ENCODE data around the gene PDE6C. TPM values are rescaled to one million over a fixed set of nuclear protein-coding genes. Genes with fewer than 3 reads are reported as not detected.

Gene PDE6C
- total and polyA plus RNA-seq, 2 of the 8 experiments (the other 6 are each of a cell fraction or from before 2014, with no cell fraction given) = not detected

DNA sequence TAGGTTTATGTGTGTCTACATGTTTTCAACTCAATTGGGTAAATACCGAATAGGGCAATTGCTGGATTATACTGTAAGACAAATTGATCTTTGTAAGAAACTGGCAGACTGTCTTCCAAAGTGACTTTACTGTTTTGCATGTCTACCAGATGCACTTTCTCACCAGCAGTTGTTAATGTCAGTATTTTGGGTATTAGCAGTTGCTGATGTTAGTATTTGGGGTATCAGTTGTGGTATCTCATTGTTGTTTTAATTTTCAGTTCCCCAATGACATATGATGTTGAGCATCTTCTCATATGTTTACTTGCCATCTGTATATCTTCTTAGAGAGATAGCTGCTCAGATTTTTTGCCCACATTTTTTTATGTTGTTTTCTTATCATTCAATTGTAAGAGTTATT, 10.6 kb downstream of the PDE6C start (continued):
- TF ChIP-seq, protein P1, sequence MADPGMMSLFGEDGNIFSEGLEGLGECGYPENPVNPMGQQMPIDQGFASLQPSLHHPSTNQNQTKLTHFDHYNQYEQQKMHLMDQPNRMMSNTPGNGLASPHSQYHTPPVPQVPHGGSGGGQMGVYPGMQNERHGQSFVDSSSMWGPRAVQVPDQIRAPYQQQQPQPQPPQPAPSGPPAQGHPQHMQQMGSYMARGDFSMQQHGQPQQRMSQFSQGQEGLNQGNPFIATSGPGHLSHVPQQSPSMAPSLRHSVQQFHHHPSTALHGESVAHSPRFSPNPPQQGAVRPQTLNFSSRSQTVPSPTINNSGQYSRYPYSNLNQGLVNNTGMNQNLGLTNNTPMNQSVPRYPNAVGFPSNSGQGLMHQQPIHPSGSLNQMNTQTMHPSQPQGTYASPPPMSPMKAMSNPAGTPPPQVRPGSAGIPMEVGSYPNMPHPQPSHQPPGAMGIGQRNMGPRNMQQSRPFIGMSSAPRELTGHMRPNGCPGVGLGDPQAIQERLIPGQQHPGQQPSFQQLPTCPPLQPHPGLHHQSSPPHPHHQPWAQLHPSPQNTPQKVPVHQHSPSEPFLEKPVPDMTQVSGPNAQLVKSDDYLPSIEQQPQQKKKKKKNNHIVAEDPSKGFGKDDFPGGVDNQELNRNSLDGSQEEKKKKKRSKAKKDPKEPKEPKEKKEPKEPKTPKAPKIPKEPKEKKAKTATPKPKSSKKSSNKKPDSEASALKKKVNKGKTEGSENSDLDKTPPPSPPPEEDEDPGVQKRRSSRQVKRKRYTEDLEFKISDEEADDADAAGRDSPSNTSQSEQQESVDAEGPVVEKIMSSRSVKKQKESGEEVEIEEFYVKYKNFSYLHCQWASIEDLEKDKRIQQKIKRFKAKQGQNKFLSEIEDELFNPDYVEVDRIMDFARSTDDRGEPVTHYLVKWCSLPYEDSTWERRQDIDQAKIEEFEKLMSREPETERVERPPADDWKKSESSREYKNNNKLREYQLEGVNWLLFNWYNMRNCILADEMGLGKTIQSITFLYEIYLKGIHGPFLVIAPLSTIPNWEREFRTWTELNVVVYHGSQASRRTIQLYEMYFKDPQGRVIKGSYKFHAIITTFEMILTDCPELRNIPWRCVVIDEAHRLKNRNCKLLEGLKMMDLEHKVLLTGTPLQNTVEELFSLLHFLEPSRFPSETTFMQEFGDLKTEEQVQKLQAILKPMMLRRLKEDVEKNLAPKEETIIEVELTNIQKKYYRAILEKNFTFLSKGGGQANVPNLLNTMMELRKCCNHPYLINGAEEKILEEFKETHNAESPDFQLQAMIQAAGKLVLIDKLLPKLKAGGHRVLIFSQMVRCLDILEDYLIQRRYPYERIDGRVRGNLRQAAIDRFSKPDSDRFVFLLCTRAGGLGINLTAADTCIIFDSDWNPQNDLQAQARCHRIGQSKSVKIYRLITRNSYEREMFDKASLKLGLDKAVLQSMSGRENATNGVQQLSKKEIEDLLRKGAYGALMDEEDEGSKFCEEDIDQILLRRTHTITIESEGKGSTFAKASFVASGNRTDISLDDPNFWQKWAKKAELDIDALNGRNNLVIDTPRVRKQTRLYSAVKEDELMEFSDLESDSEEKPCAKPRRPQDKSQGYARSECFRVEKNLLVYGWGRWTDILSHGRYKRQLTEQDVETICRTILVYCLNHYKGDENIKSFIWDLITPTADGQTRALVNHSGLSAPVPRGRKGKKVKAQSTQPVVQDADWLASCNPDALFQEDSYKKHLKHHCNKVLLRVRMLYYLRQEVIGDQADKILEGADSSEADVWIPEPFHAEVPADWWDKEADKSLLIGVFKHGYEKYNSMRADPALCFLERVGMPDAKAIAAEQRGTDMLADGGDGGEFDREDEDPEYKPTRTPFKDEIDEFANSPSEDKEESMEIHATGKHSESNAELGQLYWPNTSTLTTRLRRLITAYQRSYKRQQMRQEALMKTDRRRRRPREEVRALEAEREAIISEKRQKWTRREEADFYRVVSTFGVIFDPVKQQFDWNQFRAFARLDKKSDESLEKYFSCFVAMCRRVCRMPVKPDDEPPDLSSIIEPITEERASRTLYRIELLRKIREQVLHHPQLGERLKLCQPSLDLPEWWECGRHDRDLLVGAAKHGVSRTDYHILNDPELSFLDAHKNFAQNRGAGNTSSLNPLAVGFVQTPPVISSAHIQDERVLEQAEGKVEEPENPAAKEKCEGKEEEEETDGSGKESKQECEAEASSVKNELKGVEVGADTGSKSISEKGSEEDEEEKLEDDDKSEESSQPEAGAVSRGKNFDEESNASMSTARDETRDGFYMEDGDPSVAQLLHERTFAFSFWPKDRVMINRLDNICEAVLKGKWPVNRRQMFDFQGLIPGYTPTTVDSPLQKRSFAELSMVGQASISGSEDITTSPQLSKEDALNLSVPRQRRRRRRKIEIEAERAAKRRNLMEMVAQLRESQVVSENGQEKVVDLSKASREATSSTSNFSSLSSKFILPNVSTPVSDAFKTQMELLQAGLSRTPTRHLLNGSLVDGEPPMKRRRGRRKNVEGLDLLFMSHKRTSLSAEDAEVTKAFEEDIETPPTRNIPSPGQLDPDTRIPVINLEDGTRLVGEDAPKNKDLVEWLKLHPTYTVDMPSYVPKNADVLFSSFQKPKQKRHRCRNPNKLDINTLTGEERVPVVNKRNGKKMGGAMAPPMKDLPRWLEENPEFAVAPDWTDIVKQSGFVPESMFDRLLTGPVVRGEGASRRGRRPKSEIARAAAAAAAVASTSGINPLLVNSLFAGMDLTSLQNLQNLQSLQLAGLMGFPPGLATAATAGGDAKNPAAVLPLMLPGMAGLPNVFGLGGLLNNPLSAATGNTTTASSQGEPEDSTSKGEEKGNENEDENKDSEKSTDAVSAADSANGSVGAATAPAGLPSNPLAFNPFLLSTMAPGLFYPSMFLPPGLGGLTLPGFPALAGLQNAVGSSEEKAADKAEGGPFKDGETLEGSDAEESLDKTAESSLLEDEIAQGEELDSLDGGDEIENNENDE (IDR thresholded peaks at IDR 0.05; ENCODE audit: insufficient replicate concordance, low read length) = no peak
- TF ChIP-seq NRF1 (IDR thresholded peaks at IDR 0.05; ENCODE audit: low read depth, low read length) (no peak), SP1 (IDR thresholded peaks at IDR 0.05; ENCODE audit: low read depth, low read length) (no peak), FOSL1 (IDR thresholded peaks at IDR 0.05; ENCODE audit: insufficient read depth, low read depth, low read length) (no peak)

All from H1 (cell line).